ENCODE data around the gene PRKN.

Gene PRKN

DNA sequence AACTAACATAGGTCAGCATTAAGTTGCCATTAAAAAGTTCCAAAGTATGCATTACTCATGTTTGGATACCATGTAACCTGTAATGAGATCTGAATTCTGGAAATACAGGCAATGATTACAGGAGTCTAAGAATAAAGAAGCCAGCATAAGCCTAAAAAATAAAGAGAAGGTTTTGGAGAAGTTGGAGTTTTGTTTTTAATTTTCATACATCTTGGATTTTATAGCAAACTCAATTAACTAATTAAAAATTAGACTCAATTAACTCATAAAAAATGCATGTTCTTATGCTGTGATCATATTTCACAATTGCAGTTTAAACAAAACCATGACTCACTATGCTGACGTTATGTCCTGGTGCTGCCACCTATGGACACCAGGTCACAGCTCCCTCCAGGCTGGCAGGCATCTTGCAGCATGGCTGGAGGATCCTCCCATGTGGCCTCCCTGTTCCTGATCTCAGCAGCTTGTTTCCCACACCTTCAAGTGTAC, 804.9 kb downstream of the PRKN start:
- no peak for DNase-seq (ENCODE audit: low read depth)
- TF ChIP-seq, protein P1, sequence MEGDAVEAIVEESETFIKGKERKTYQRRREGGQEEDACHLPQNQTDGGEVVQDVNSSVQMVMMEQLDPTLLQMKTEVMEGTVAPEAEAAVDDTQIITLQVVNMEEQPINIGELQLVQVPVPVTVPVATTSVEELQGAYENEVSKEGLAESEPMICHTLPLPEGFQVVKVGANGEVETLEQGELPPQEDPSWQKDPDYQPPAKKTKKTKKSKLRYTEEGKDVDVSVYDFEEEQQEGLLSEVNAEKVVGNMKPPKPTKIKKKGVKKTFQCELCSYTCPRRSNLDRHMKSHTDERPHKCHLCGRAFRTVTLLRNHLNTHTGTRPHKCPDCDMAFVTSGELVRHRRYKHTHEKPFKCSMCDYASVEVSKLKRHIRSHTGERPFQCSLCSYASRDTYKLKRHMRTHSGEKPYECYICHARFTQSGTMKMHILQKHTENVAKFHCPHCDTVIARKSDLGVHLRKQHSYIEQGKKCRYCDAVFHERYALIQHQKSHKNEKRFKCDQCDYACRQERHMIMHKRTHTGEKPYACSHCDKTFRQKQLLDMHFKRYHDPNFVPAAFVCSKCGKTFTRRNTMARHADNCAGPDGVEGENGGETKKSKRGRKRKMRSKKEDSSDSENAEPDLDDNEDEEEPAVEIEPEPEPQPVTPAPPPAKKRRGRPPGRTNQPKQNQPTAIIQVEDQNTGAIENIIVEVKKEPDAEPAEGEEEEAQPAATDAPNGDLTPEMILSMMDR (IDR thresholded peaks at IDR 0.05; ENCODE audit: low read depth, low read length, missing control alignments): no peak
- H3K4me3 ChIP-seq (ENCODE audit: low read depth, low read length): no peak overlapping the region

DNA sequence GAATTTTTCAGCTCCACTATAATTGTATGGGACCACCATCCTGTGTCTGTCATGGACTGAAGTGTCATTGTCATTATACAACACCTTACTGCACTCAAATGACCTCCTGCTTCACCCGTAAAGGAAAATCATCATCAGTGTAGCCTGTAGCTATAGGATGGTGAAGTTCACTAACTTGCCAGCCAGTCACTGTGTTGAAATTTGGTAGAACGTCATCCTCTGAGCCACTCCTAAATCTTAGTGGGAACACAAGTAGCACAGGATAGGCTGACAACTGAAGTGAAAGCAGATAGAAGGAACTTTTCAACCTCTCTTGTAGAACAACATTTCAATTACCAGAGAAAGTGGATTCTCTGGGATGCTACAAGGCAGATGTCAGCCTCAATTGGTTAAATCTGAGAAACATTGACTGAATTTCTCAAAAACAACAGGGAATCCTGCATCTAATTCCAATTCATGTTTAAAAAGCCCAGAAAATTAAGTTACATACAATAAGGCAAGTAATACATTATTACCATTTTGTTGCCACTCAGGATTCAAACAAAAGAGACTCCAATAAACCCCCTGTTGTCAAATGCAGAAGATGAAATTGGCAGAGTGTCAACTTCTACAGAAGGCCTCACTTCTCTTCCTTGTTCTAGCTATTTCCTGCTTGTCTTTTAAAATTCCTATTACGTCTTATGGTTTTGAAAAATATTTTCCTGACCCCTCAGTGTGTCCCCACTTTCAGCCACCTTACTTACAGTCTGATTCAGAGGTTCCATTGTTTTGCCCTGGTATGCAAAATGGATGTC, 805.8 kb downstream of the PRKN start:
- no peak for DNase-seq (ENCODE audit: low read depth)
- TF ChIP-seq, protein P1 (IDR thresholded peaks at IDR 0.05; ENCODE audit: low read depth, low read length, missing control alignments): no peak
- H3K4me3 ChIP-seq (ENCODE audit: low read depth, low read length): no peak overlapping the region

DNA sequence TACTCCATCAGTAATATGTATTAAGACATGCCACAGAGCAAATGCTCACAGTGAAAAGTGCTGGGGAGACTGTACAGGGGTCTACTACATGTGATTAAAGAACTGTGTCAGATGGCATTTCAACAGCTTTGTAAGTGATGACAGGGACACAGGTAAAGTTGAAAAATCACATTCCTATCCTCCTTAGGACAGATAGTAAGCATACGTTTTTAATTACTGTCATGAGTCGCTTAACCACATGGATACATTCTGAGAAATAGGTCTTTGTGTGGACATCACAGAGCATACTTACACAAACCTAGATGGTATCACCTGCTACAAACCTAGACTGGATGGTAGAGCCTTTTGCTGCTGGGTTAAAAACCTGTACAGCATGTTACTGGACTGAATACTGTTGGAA, 807.9 kb downstream of the PRKN start:
- no peak overlapping the region for H3K4me3 ChIP-seq (ENCODE audit: low read depth, low read length)
- TF ChIP-seq, protein P1 (IDR thresholded peaks at IDR 0.05; ENCODE audit: low read depth, low read length, missing control alignments): no peak
- no peak for DNase-seq (ENCODE audit: low read depth)

DNA sequence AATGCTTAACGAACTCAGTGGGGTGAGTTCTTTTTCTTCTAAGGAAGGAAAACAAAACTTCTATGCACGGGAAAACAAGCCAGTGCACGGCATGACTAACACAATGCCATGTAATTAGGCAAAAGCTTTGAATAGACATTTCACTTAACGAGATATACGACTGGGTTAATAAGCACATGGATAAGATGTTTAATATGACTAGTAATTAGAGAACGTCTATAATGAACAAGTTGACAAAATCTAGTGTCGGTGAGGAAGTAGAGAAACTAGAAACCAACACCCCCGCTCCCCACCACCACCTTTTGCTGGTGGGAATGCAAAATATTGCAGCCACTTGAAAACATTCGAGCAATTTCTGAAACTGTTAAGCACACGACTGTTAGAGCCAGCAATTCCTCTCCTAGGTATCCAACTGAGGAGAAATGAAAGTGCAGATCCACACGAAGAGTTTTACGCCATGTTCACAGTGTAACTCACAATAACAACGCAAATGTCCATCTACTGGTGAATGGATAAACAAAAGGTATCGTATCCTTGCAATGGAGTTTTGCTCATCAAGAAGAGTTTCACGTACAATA, 808.8 kb downstream of the PRKN start:
- TF ChIP-seq, protein P1 (IDR thresholded peaks at IDR 0.05; ENCODE audit: low read depth, low read length, missing control alignments): no peak
- no peak for DNase-seq (ENCODE audit: low read depth)
- no peak overlapping the region for H3K4me3 ChIP-seq (ENCODE audit: low read depth, low read length)

DNA sequence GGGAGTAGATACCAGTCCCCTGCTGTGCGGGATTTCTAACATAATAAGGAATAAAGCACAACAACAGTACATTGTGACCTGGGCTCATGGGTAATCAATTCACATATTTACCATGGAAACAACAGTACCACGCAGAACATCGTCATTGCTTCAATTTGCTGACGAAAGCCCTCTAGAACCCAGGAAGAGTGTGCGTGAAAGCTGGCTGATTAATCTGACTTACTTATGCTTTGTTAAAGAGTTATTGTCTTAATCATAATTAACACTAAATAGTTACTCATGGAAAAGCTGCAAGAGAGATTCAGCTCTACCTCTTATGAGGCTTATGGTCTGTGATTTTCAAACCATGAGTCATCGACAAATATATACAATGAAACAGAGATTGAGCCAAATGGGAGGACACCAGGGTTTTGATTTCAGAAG, 809.4 kb downstream of the PRKN start:
- H3K4me3 ChIP-seq (ENCODE audit: low read depth, low read length): no peak overlapping the region
- no peak for DNase-seq (ENCODE audit: low read depth)
- TF ChIP-seq, protein P1 (IDR thresholded peaks at IDR 0.05; ENCODE audit: low read depth, low read length, missing control alignments): no peak

DNA sequence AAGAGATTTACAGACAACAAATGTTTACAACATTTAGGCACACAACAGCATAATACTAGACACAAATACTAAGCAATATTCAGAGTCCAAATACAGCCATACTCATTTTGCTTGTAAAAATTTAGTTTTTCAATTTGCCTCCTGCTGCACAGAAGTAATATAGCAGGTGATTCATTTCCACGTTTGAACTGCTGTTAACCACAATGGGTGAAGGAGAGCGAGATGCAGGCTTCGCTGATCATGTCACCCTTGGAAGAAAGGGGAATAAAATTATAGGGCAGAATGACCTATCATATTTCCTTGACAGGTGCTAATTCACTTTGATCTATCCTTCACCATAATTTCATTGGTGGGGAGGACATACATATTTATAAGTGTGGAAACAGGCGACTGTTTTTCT, 809.9 kb downstream of the PRKN start:
- TF ChIP-seq, protein P1 (IDR thresholded peaks at IDR 0.05; ENCODE audit: low read depth, low read length, missing control alignments): no peak
- DNase-seq (ENCODE audit: low read depth): no peak
- no peak overlapping the region for H3K4me3 ChIP-seq (ENCODE audit: low read depth, low read length)

Measured in GM12864 (cell line).